ENCODE data around the gene ZSWIM6.

DNA sequence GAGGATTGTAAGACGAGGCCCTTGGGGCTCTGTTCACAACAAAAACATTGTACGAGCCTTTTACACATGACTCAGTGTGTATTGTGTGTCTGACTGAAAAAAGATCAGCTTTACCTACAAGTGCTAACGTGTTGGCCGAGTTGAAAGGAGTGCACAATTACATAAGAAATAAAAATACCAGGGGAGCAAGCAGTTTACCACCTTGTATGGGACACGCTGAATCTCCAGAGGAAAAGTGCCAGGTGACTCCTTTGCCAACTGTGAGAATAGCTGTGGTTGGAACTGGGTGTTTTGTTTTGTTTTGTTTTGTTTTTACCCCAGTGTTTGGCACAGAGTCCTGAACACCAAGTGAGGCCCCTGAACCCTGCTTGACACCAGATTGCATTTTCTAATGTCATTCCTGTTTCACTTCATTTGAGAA, 32.8 kb upstream of the ZSWIM6 start:
- TF ChIP-seq, protein P1, sequence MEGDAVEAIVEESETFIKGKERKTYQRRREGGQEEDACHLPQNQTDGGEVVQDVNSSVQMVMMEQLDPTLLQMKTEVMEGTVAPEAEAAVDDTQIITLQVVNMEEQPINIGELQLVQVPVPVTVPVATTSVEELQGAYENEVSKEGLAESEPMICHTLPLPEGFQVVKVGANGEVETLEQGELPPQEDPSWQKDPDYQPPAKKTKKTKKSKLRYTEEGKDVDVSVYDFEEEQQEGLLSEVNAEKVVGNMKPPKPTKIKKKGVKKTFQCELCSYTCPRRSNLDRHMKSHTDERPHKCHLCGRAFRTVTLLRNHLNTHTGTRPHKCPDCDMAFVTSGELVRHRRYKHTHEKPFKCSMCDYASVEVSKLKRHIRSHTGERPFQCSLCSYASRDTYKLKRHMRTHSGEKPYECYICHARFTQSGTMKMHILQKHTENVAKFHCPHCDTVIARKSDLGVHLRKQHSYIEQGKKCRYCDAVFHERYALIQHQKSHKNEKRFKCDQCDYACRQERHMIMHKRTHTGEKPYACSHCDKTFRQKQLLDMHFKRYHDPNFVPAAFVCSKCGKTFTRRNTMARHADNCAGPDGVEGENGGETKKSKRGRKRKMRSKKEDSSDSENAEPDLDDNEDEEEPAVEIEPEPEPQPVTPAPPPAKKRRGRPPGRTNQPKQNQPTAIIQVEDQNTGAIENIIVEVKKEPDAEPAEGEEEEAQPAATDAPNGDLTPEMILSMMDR (IDR thresholded peaks at IDR 0.05) = no peak
- no peak for TF ChIP-seq POLR2A (IDR thresholded peaks at IDR 0.05)
